ENCODE measurements around the gene EZH2.

Gene EZH2

DNA sequence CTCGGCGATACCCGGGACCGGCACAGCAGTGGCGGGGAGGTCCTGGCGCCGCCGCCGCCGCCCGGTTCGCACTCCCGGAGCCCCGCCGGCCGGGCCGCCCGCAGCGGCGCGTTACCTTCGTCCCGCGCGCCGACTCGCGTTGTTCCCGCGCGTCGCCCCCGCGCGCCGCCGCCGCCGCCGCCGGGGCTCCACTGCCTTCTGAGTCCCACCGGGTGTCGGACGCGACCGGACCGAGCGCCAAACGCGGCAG is at the start of gene EZH2:
Gene EZH2 (minus strand): TSS at position 243 of the 250 bp plus-strand sequence. CDS start 36,993 bp downstream, outside the sequence.
- DNase-seq = no peak

DNA sequence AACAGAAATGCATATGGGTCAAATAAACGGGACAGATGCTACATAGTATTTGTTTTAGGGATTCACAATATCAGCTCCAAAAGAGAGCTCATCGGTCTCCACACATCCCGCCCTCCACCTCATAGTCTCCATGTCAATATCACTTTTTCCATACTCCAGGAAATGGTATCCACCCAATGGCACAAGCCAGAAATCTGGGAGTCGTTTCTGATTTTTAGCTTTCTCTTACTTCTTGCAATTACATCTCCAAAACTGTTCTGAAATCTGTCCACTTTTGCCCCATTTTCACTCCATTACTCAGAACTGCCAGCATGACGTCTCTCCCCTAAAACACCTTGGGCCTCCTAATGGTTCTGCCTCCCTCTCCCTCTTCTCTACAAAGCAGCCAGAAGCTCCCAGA is 47.4 kb upstream of the EZH2 start:
- no peak for DNase-seq

DNA sequence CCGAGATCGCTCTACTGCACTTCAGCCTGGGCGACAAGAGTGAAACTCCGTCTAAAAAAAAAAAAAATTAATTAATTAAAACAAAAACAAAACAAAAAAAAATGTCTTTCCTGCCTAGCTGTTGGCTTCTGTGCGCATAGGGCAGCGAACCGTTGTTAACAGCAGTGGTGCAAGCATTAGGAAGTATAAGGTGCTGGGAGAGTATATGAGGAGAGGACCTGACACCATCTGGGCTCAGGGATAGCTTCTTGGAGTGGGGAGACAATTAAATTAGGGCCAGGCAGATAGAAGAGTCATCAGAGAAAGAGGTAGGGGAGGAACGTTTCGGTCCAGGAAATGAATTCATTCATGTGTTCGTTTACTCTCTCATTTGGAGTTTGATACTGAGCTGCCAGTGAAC is 46.2 kb upstream of the EZH2 start:
- DNase-seq = no peak

- DNase-seq = no peak
Measured at GRCh38 chr7:148929176-148929575, 45.1 kb upstream of the EZH2 start.

- no peak for DNase-seq
Measured at GRCh38 chr7:148927123-148928045, 43.3 kb upstream of the EZH2 start.

- DNase-seq = no peak
Measured at GRCh38 chr7:148925836-148926235, 41.7 kb upstream of the EZH2 start.

- DNase-seq = no peak
Measured at GRCh38 chr7:148924011-148924410, 39.9 kb upstream of the EZH2 start.

- DNase-seq = no peak
Measured at GRCh38 chr7:148921806-148922205, 37.7 kb upstream of the EZH2 start.

DNA sequence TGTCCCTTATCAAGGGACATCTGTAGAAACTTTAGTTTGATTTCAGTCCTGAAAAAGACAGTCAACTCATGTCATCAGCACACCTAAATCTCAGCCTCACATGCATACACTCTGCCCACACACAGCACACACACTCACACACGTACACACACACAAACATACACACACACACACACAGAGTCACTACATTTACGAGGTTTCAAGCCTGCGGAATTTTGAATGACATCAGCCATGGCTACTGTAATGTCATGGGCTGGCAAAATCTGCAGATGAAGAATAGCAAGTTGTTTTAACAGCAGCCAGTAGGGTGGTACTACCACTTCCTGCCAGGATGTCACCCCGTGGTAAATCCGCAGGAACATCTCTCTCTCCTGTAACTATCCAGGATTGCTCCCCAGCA is 37.1 kb upstream of the EZH2 start:
- DNase-seq = no peak

- DNase-seq = no peak
Measured at GRCh38 chr7:148919859-148920258, 35.8 kb upstream of the EZH2 start.

DNA sequence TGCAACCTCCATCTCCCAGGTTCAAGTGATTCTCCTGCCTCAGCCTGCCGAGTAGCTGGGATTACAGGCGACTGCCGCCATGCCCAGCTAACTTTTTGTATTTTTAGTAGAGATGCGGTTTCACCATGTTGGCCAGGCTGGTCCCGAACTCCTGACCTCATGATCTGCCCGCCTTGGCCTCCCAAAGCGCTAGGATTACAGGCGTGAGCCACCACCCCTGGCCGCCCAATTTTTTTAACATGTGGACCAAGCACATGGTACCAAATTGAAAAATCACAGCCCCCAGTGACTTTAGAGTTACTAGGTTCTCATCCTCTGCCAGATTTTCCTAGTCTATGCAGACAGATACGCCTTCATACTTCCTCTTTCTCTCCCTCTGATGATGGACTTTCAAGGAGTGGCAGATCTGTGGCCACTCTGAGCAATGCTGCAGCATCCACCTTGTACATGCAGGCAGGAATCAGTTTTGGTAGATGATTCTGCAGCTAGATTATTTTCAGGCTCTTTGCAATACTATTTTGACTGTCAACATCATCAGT is 34.0 kb upstream of the EZH2 start:
- no peak for DNase-seq

- DNase-seq = no peak
Measured at GRCh38 chr7:148916186-148916585, 32.1 kb upstream of the EZH2 start.

DNA sequence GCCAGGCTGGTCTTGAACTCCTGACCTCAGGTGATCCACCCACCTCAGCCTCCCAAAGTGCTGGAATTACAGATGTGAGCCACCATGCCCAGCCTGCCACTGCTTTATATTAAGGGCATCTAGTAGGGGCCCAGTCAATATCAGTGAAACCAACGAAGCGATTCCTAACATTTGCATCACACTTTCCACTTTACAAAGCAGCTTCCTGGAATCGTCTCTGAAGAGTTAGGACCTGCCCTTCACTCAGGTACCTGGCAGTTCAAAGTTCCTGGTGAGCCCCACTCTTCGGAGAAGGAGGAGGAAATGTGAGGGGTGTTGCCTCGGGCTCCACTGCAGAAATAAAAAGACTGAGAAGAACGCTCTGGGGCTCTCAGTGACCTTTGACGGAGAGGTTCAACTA is 31.1 kb upstream of the EZH2 start:
- DNase-seq = no peak

DNA sequence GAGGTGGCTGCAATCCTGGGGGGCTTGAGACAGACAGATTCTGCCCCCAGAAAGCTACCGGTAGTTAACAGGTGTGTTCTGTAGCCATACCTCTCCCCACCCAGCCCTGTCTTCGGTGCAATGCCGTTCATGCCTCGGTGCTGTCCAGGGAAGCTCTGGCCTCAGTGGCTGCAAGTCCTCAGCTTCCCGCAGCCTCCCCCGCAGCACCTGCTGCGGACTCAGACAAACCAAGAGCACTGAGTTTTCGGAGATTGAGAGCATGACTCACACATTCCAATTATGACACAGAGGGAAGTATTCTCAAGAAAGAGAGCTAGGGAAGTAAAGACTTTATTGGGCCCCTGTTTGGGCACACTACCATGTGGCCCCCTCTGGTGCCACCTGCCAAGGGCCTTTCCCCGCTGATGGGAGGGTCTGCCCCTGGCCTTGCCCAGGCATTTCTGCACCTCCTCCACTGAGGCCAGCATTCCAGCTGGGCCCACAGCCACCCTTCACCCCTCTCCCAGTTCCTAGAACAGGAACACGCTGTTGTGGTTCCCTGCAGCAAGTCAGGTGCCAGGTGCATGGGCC is 30.2 kb upstream of the EZH2 start:
- DNase-seq = peak in 1 of 4 experiments; percentile 28

DNA sequence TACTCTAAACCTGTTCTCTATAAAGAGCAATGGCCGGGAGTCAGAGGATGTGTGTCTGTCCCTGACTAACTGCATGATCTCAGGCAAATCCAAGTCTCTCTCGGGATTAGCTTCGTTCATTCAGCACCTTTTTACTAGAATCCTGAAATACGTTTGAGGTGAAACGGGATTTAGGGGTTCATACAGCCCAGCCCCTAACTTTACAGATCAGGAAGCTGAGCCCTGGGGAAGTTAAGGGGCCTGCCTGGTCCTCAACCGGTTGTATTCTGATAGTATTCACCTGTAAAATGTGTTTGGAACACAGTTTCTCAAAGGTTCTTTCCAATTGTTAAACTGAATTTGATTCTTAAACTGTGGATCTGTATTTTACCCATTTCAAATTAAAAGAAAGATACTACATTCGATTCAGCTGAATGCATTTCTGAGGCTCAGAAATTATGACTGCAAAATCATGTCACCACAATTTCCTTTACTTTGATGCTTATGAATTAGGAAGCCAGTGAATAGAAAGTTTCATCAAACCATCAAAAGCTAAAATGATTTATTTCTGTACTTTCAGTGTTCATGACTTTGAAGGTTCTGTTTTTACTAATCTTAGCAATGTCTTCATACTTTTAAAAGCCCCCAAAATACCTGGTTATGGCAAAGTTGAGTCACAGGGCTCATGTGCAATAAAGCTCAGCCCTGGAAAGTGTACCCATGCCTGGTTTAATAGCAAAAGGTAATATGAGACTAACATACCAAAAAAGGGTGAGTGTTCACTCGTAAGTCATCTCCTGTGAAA is 28.9 kb upstream of the EZH2 start:
- DNase-seq = no peak

DNA sequence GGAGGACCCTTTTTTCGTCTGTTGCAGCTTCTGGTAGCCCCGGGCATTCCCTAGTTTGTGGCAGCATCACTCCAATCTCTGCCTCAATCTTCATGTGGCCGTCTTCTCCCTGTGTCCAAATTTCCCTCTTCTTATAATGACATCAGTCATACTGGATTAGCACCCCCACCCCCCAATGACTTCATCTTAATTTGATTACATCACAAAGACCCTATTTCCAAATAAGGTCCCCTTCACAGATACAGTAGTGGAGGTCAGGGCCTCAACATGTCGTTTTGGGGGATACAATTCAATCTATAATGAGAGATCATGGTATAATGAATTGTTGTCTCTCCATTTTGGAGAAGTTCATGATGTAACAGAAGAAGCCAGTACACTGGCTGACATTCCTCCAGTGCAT is 28.1 kb upstream of the EZH2 start:
- no peak for DNase-seq

- DNase-seq = no peak
Measured at GRCh38 chr7:148911626-148912025, 27.5 kb upstream of the EZH2 start.

DNA sequence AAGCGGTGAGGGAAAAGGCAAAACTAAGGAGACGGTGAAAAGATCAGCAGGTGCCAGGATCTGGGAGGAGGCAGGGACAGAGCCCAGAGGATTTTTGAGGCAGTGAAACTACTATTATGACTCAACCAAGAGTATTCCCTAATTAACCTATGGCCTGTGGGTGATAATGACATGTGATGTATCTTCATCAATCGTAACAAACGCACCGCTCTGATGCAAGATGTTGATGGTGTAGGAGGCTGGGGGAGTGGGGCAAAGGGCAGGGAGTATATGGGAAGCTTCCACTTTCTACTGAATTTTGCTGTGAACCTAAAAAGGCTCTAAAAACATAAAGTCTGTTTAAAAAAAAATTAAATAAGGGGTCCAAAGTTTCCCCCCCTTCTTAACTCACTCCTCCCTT is 25.5 kb upstream of the EZH2 start:
- DNase-seq = no peak

- no peak for DNase-seq
Measured at GRCh38 chr7:148906707-148907498, 22.8 kb upstream of the EZH2 start.

DNA sequence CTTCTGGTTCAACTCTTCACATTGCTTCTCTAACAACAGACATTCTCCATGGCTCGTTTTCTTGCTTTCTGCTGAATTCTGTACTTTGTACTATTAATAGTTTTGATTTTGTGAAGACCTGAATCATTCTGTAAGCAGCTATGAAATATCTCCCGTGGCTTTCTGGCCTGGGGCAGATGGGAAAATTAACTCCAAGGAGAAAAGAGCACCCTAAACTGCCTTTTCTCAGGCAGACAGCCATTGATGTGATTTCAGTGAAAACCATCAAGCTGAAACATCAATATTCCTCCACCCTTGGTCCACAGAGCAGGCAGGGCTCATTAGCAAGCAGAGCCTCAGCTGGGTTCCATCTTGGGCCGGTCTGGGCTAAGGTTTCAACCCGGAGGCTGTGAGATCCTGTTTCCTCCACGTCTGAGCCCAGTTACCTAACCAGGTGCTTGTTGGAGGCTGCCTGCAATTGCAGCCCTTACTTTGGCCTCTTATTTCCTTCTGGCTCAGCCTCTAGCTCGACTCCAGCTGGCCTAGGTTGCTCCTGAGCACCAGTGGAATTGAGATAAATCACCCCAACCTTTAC is 21.1 kb upstream of the EZH2 start:
- DNase-seq = no peak

DNA sequence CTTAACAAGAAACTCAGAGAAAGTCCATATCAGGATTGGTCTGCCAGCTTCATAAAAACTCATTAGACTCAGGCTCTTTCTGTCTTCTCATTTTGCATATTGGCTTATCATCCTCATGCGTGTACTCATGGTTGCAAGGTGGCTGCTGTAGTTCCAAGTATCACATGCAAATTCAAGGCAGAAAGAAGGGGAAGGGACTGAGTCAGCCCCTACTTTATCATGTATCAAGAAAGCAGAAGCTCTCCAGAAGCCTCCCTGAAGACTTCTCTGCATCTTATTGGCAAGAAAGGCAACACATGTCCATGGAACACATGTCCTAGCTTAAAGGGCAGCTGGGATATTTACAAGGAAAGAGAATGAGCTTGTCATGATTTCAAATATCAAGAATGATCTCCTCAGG is 19.4 kb upstream of the EZH2 start:
- DNase-seq = no peak

DNA sequence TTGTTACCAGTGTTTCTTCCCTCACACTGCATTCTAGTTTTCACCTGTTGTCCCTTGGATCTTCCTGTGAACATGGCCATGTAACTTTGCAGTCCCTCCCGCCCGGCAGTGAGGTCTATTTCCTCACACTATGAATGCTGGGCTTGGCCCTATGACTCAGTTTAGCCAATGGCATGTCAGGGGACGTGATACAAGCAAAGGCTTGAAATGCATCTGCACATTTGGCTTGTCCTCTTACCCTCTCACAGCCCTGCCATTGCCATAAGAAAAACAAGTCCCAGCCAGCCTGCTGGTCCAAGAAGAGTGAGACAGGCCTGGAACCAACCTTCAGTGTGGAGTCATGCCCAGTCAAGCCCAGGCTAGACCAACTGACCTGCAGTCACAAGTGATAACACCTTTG is 17.1 kb upstream of the EZH2 start:
- DNase-seq = no peak
